GM19328 (cell line): ENCODE measurements around the gene COL27A1.

Source experiments
- ATAC-seq: cut with Tn5 transposase; IDR thresholded peaks from one replicate; pipeline ENCODE4 v1.9.1; 2021; ENCODE audit warnings: mild to moderate bottlenecking, moderate library complexity; ENCODE audit not compliant: unreplicated experiment

COL27A1 gene

DNA sequence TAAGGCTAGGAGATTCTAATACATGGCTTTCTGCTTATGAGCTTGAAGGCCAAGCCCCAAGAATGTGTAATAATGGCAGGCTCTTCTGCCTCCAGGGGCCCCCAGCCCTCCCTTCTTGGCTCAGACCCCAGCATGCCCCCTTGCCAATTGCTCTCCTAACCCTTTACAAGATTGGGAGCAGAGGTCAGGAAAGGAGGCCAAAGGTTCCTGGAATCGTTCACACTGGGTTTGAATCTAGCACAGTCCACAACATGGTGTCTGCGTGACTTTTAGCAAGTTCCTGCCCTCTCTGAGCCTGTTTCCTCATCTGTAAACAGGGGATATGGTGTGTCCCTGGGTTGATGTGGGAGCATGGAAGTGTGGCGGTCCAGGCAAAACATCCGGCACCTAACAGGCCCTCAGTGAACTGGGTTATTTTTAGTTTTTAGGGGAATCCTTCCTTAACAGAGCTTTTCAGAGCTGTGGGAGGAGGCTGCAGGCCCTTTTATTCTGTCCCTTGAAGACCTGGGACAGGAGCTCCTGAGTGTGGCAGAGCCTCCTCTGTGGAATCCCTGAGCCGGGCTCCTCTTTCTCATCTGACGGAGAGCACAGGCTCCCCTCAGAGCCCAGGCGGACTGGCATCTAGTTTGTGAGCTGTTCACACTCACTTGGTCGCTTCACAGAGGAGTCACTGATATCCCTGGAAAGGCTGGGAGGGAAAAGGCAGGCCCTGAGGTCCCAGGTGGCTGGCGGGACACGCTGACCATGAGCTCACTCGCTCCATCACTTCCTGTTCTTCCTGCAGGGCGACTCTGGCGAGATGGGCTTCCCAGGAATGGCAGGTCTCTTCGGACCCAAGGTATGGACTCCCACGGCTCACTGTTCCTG, 144.2 kb downstream of the COL27A1 start:
- ATAC-seq, result no peak

DNA sequence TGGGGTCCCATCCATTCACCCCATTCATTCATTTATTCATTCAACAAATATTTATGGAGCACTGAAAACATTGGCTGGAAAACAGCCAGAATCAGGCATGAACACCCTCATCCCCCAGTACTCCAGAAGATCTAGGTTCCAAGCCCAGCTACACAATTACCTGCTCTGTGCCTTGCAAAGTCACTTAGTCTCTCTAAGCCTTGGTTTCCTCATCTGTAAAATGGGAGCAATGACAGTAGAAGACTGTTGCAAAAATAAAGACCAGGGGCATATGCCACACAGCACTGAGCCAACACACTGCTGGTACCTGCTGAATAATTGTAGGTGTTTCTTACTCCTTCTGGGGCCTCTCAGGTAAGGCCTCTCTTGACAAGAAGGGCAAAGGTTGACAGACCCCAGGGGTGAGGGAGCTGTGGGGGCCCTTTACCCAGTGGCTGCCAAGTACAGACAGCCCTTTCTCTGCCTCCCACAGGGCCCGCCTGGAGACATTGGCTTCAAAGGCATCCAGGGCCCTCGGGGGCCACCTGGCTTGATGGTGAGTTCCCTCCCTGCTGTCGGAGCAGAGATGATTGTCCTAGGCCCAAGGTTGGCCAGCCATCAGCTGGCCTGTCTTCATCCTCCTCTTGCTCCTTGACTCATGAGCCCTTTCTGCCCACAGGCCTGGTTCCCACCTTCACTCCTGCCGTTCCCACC, 145.0 kb downstream of the COL27A1 start:
- ATAC-seq, result no peak

DNA sequence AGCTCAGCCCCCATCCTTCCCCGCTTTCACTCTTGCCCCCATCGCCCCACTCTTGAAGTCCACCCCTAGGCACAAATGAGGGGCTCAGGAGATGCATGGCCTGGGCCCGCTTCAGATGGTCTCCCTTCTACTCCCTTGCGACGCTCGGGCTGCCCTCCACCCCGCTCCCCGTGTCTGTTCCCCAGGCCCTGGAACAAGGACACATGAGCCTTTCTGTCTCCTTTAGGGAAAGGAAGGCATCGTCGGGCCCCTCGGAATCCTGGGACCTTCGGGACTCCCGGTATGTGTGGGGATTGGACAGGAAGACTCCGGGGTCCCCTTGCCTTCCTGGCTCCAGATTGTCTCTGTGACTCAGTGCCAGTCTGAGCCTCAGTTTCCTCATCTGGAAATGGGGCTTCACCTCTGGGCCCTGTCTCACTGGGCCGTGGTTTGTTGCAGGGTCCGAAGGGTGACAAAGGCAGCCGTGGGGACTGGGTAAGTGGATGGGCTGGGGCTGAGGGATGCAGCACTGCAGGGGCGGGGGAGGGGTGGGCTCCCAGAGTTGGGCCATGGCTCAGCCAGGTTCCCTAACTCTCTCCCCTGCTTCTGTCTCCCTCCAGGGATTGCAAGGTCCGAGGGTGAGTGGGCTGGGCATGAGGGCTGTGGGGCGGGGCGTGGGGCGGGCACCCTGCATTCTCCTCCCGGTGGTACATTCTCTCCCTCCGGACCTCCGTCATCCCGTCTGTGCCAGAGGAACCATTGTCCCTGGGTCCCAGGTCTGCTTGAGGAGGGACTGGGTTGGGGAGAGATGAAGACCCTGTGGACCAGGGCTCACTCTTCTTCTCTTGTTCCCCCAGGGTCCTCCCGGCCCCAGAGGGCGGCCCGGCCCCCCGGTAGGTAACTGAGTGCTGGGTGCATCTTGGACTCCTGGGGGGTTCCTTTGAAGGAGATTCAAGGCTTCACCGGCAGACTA, 145.8 kb downstream of the COL27A1 start:
- no peak for ATAC-seq

DNA sequence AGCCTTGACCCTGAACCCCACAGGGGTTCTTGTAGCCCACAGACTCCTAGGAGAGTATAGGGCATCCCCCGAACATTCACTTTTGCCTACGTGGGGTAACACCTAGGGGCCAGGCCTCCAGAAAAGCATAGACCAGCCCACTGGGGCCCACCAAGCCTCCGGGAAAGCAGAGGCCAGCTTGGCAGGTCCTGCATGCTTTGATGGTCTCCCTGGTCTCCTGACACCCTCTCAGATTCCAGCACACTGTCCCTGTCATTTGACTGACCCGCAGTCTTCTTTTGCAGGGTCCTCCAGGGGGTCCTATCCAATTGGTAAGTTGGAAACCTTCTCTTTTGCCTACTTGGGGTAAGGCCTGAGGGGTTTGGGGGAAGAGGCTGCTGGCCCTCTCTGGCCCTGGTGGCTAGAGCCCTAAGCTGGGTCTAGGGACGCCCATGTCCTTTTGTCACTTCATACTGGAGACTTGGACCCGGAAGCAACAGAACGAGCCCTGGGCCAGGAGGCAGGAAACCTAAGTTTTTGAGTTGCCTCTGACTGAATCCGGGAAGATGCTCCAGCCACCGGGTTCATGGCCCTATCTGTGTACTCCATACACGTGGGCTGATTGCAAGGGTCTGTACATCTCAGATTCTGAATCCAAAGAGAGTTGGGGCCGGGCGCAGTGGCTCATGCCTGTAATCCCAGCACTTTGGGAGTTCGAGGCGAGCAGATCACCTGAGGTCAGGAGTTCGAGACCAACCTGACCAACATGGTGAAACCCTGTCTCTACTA, 146.6 kb downstream of the COL27A1 start:
- ATAC-seq, result no peak

DNA sequence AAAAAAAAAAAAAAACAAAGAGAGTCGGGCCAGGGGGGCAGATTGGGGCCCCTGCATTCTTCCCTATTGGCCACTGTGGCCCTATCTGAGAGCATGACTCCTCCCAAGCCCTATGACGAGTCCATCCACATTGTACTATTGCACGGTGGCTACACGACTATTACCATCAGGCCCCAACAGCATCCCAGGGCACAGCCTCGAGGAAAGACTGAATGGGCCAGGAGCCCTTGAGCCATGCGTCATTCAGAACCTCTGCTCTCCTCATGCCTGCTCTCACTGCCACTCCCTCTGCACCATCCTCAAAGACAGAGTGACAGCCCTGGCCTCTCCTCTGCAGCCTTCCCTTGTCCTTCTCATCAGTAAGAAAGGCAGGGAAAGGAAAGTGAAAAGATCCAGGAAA, 147.4 kb downstream of the COL27A1 start:
- no peak for ATAC-seq

DNA sequence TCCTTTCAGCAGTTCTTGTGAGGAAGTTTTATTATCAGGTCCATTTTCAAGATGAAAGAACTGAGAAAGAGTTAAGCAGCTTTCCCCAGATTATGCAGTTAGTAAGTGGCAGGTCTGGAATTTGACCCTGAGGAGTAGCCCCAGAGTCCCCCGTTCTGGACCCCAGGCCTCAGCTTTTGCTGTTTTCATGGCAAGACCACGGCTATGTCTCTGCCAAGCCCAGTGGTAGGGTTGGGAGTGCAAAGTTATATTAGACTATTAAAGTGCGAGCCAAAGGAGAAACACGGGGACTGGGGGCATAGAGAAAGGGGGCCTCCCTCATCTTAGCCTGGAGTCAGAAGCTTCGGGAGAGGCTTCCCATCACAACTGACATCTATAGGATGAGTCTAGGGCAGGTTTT, 148.2 kb downstream of the COL27A1 start:
- no peak for ATAC-seq

DNA sequence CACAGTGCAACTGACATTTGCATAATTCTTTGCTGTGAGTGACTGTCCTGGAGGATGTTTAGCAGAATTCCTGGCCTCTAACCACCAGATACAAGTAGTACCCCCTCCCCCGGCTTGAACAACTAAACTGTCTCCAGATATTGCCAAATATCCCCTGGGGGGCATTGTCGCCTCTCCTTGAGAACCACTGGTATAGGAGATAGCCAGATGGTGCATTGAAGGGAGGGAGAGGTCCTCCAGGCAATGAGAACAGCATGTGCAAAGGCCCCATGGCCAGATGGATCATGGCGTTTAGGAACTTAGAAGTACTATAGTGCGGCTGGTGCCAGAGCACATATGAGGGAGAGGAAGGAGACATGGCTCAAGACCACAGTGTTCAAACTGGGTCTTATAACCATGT, 148.6 kb downstream of the COL27A1 start:
- ATAC-seq, result no peak

DNA sequence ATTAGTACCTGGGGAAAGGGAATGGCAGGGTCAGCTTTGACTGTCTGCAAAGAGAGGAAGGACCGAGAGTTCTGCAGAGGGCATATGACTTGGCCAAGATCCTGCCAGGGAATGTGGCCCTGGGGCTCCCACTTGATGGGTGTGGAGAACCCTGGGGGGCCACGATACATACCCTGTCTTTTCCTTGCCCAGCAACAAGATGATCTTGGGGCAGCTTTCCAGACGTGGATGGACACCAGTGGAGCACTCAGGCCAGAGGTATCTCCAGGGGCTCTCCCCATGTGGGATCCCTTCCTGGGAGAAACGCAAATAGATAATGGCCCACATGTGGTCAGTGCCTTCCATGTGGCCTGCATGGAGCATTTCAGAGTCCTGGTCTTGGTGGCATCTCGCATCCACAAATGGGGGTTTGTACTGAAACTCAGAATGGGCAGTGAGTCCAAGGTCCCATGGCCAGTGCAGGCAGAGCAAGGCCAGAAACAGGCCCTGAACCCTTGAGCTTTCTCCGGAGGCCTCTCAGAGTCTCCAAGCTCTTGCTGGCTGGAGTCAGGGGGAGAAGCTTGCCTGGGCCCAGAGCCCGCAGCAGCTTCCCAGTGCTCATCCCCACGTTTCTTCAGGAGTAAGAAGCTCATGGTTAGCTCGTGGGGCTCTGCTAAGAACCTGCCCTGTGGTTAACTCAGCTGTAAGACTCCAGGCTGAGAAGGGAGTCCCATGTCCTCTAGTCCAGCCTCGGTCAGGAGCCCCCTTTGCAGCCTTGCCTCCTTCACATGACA, 149.3 kb downstream of the COL27A1 start:
- no peak for ATAC-seq

GRCh38 chr9:114307899-114308267, 152.5 kb downstream of the COL27A1 start:
- no peak for ATAC-seq

- ATAC-seq, result no peak
Observed at GRCh38 chr9:114308361-114308950, 153.1 kb downstream of the COL27A1 start.

DNA sequence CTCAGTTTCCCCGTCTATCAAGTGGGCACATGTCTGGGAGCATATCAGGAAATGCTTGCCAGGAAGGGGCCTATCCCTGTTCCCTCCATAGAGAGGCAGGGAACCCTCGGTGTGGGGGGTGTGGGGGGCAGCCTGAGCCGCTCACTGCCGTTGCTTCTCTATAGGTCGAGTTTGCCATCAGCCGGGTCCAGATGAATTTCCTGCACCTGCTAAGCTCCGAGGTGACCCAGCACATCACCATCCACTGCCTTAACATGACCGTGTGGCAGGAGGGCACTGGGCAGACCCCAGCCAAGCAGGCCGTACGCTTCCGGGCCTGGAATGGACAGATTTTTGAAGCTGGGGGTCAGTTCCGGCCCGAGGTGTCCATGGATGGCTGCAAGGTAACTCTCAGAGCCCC, 153.8 kb downstream of the COL27A1 start:
- no peak for ATAC-seq

GRCh38 chr9:114310471-114311450, 155.4 kb downstream of the COL27A1 start:
- no peak for ATAC-seq

DNA sequence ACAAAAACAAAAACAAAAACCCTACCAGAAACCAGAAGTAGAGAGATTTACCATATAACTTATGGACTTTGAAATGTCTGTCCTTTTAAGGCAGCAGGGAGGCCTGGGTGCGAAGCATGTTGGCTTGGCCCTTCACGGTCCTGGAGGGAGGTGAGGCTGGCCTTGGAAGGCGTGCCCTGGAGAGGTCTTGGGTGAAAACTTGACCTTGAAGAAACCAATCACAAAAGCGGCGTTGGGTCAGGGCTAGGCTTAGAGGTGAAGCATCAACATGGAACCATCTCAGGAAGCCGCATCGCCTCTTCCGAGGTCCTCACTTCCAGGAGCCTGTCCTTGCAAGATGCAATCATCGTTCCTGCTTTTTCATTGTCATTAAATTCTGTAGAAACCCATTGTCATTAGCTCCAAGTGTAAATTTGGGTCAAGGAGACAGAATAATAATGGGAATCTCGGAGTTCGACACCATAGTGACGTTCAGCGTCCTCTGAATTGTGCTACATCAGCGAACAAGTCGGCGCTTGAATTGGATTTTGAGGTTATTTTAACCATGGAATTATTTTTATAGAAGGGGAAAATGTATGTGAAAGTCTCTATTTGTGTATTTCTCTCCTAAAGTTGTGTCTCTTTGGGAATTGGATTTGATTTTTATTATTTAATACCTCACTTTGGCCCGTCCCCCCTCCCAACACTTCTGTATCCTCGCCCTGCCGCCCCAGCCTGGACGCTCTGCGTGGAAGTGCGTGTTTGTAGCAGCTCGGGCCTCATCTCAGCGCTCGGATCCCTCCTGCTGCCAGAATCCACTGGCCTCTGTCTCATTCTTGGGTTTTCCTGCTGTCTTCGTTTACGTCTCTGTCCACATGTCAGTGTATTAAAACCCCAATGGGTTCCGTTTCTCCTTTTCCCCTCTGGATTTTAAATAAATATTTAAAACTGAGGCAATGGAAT, 156.5 kb downstream of the COL27A1 start:
- no peak for ATAC-seq

GRCh38 chr9:114312513-114312875, 157.2 kb downstream of the COL27A1 start:
- ATAC-seq, result no peak

- no peak for ATAC-seq
Observed at GRCh38 chr9:114313186-114313585, 157.8 kb downstream of the COL27A1 start.

GRCh38 chr9:114314256-114314867, 159.0 kb downstream of the COL27A1 start:
- no peak for ATAC-seq
